GM10847 (cell line): ENCODE measurements around the gene AFTPH.

ENCODE experiments used
- POLR2A ChIP-seq: IDR thresholded peaks from 2 replicates; pipeline ENCODE4 v1.6.1; 2011; ENCODE audit not compliant: insufficient read length; ENCODE audit errors: extremely low read depth

Gene AFTPH

DNA sequence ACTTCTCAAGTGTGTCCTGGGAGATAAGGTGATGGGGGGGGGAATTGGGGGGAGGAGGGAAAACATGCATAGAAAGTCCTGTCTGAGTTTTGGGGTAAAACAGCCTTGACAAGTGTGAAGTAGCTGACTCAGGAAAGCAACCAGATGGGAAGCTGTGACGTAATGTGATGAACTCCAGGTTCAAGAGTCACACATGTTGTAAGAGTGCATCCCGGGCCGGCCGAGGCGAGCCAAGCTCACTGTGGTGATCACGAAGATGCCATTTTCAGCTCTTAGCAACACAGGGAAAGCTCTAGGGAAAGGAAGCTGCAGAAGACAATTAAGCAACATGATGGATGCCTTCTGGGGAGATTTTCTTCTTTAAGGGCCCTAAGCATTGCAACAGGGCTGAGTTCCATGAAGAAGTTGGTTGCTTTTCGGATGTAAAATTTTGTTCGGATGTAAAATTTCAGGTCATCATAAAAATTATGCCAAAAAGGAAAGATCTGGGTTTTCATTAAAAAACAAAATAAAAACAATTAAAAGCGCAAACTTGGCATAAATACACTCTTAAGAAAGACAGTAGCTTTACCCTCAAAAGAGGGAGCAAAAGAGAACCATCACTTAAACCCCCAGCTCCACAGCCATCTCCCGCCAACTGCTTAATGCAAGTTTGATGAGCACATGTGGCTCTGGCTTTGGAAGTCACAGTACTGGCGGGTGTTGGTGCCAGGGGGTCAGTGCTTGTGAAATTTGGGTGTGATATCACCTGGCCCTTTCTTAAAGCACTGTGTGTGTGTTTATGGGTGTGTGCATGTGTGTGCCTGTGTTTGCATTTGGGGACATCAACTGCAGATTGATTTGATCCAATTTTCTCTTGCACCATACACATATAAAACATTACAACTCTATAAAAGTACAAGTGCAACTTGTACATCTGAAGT, 110.5 kb downstream of the AFTPH start:
- no peak for TF ChIP-seq POLR2A

DNA sequence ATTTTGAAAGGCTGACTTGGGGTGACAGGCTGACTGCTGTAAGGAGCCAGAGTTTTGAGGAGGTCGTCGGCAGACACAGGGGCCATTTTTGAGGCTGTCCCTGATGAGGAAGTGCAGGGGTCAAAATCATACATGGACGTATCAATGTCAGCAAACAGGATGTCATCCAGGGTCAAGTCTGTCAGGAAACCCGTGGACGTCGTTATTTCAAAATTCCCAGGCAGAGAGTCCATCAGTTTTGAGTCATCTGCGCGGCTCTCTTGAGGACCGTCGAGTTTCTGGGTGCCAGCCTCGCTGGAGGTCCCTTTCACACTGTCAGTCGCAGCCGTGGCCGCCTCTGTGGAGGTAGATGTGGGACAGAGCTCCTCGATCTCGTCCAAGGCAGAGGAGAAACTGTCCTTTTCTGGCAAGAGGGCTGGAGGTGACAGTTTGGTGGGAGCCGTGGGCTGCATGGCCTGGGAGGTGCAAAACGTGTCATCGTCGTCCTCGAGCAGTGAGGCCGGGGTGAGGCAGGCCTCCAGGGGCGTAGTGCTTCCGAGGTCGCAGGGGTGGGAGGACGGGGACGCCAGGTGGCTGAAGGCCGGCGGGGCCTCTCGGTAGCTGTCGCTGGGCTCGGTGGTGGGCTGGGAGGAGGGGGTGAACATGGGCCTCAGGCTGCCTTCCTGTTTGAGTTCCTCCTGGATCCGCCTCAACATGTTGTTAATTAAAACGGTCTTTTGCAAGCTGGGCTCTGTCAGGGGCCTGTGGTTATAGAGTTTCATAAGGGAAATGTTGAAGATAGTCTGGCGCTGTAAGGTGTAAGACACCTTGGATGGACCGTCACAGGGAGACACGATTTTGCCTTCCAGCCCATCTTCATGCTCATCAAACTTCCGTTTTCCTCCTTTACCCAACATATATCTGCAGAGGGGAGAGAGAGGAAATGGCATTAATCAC, 112.1 kb downstream of the AFTPH start:
- TF ChIP-seq POLR2A, result no peak

DNA sequence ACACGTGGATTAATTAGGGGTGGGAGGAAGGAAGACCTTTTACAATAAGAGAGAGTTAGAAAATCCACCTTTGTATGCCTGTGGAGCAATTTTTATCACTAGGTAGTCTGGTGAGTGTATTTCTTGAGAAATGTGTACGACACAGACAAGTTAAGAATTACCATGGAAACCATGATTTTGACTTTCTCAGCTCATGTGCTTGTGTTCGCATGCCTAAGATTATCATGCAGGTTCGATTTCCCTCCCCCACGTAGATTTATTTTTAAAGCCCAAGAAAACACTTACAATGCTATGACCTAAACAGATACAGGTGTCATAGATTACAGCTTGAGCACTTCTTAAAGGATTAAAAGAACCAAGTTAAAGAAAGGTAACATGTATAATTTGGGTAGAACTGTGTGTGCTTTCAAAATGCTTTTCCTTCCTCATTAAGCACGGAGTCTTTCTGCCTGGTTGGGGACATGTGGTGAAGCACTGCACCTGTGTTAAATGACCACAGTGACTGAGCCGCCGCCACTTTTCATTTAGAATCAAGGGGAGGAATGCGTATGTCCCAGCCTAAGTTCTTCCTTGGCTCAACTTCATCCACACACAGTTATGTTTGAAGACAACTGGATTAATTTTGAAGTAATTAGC, 113.0 kb downstream of the AFTPH start:
- TF ChIP-seq POLR2A, result no peak

DNA sequence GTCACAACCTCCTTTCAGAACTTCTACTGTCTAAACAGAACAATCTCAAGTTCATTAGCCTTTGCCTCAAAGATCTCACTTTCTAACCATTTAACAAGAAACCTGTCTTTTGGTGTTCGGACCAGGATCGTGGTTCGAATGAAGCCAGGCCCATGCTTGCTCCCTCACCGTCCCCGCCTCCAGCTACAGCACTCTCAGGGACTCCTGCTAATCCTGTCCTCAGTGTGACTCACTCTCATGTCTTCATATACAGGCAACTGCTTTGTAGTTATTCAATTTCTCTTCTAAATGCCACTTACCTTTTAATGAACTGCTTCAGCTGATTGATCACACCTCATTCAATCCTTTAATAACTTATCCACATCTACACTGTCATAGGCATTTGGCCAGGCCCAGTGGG, 113.8 kb downstream of the AFTPH start:
- TF ChIP-seq POLR2A, result no peak

DNA sequence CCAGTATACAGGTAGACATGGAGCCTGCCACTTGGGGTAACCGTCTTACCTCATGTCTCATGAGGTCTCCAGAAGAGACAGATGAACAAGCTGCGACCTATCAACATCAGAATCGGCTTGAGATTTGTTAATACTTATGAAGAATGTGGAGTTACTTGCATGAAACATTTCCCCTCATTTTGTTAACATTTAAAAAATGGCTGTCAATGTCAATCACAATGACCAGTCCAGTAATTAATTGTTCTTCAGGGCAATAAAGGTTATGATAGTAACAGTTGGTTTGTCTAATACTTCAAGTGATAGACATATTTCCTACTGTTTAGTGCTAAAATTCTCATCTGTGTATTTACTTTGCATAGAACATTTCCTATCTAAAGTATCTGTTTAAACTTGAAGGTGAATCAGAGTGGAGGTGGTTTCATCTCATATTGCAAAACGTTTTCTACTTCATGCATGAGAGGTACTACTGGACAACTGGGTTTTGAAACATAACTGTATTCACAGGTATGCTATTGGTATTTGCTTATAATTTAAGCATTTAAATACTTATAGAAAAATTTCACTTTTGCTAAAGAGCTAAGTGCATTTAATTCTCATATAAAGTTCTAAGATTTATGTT, 114.5 kb downstream of the AFTPH start:
- no peak for TF ChIP-seq POLR2A

DNA sequence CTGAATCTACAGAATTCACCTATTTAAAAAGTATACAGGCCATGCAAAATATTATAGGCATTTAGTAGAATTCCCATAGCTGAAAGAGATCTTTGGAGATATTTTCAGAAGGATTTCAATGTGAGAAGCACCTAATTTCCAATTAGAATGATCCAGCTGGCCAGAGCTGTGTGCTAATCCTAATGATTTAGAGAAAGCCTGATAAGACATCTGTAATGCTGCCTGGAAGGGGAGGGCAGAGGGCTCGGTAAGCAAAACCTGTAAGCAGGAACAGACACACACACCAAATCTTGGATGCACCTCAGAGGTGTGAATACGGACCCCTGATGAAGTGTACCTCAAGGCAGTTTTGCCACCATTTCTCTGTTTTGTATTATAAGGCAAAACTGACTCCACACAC, 115.6 kb downstream of the AFTPH start:
- TF ChIP-seq POLR2A, result no peak

DNA sequence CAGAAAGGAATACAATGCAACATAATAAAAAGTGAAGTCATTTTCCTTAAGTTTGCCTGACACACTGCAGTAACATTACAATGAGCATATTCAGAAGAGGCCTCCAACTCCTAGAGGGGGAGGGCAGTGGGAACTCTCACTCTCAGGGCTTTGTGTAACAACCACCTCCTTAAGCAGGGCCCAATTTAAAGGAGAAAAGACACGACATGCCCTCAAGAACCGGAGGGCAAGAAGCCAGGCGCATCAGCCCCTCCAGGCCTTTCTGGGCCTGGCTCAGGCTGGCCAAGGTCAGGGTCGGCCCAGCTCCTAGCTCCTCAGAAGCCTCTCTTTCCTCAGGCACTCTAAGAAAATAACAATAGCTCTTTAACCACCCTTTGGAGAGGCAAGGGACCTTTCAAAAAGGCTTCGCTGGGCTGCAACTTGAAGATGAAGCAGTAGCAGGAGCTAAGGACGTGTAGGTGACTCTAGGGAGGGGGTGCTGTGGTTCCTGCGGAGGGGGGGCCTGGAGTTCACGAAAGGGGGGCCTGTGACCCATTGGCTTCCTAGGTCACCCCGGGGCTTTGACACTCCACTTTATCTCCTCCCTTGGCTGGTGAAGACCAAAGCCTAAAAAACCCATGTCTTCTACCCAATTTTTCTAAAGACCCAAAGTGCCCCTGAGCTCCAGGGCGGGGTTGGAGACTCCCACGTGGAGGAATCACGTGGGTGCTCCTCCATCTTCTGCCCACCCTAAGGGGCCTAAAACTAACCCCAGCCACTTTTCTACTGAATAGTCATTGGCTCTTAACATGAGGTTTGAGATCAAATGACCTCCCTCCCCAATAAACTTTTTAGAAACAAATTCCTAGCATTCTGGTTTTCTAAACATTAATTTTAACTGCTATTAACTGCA, 116.3 kb downstream of the AFTPH start:
- TF ChIP-seq POLR2A, result no peak

DNA sequence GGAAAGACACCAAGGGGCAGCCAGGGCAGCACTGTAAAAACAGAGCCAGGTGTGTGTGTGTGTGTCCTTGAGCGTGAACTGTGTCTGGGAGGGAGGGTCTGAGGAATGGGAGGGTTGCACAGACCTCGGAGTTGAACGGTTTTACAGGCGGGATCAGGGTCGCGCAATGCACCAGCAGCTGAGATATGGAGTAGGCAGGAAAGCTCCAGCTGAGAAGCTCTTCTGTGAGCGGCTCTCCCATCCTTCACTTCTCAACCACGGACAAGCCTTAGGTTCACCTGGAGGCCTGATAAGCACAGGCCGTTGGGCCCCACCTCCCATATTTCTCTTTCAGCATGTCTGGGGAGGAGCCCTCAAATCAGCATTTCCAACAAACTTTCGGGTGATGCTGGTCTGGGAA, 117.5 kb downstream of the AFTPH start:
- TF ChIP-seq POLR2A, result no peak
